ENCODE measurements around the gene ETV3.

DNA sequence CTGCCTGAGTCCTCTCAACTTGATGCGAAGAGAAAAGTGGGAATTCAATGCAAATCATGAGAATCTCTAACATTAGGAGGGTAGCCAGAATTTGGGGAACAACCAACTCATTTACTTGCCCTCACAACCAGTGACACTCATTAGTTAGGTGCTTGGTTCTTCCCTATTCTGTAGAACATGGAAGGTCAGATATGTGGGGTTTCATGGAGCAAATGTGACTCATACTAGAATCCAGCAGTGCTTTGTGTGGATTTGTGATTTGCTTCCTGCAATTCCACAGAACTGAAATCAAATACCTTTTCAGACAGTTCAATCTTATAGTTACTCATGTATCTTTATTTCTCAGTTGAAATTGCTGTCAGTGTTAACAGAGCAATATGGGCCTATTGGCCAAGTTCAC, 6.9 kb upstream of the ETV3 start:
- TF ChIP-seq, protein P1, sequence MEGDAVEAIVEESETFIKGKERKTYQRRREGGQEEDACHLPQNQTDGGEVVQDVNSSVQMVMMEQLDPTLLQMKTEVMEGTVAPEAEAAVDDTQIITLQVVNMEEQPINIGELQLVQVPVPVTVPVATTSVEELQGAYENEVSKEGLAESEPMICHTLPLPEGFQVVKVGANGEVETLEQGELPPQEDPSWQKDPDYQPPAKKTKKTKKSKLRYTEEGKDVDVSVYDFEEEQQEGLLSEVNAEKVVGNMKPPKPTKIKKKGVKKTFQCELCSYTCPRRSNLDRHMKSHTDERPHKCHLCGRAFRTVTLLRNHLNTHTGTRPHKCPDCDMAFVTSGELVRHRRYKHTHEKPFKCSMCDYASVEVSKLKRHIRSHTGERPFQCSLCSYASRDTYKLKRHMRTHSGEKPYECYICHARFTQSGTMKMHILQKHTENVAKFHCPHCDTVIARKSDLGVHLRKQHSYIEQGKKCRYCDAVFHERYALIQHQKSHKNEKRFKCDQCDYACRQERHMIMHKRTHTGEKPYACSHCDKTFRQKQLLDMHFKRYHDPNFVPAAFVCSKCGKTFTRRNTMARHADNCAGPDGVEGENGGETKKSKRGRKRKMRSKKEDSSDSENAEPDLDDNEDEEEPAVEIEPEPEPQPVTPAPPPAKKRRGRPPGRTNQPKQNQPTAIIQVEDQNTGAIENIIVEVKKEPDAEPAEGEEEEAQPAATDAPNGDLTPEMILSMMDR (IDR thresholded peaks at IDR 0.05), result no peak
- no peak for TF ChIP-seq POLR2A (IDR thresholded peaks at IDR 0.05)
- TF ChIP-seq EP300 (IDR thresholded peaks at IDR 0.05), result no peak
- no peak for TF ChIP-seq POLR2AphosphoS5 (IDR thresholded peaks at IDR 0.05)

Data from stomach (tissue), 4 donors.